Immature natural killer cell (primary cell): ENCODE data around the gene EXOC2. TPM values are rescaled to one million over a fixed set of nuclear protein-coding genes. Genes with fewer than 3 reads are reported as not detected.

Experiments used
- DNase-seq, 3 donors: peaks; one replicate each; pipeline ENCODE4 v3.0.0; 2022; ENCODE audit warnings: mixed read lengths in 1 of 3
- H3K27ac Mint-ChIP-seq, 6 donors: one replicate each; pipeline ENCODE4 v1.8.0; 2020; ENCODE audit warnings: mixed read lengths in 6 of 6, mild to moderate bottlenecking in 5 of 6, inconsistent platforms in 4 of 6, moderate library complexity in 3 of 6
- H3K27me3 Mint-ChIP-seq, 3 donors: one replicate each; pipeline ENCODE4 v1.8.0; 2020 to 2021; ENCODE audit warnings: low read depth in 3 of 3, mild to moderate bottlenecking in 3 of 3, mixed read lengths in 3 of 3, moderate library complexity in 3 of 3, inconsistent platforms in 1 of 3
- H3K36me3 Mint-ChIP-seq, 3 donors: one replicate each; pipeline ENCODE4 v1.8.0; 2020; ENCODE audit warnings: mixed read lengths in 3 of 3, inconsistent platforms in 2 of 3, mild to moderate bottlenecking in 2 of 3
- H3K4me1 Mint-ChIP-seq, 2 donors: one replicate each; pipeline ENCODE4 v1.8.0; 2020; ENCODE audit warnings: inconsistent platforms in 2 of 2, mild to moderate bottlenecking in 2 of 2, mixed read lengths in 2 of 2, moderate library complexity in 1 of 2
- H3K4me3 Mint-ChIP-seq, 5 donors: one replicate each; pipeline ENCODE4 v1.8.0; 2020; ENCODE audit warnings: mild to moderate bottlenecking in 5 of 5, mixed read lengths in 5 of 5, inconsistent platforms in 3 of 5, moderate library complexity in 3 of 5
- H3K9me3 Mint-ChIP-seq, 6 donors: one replicate each; pipeline ENCODE4 v1.8.0; 2020; ENCODE audit warnings: mild to moderate bottlenecking in 6 of 6, mixed read lengths in 6 of 6, inconsistent platforms in 4 of 6, moderate library complexity in 3 of 6
- polyA plus RNA-seq, 3 donors: library from polyadenylated mRNA; unstranded; fragments of 300-500 nt; fragmentation: Illumina TruSeq; gene quantifications; one replicate each; pipeline ENCODE4 v1.2.3, GENCODE V29; 2021

EXOC2 gene
- polyA plus RNA-seq, 3 donors from 2014 or later: 23.8 to 33.8 (median 25.6) TPM

DNA sequence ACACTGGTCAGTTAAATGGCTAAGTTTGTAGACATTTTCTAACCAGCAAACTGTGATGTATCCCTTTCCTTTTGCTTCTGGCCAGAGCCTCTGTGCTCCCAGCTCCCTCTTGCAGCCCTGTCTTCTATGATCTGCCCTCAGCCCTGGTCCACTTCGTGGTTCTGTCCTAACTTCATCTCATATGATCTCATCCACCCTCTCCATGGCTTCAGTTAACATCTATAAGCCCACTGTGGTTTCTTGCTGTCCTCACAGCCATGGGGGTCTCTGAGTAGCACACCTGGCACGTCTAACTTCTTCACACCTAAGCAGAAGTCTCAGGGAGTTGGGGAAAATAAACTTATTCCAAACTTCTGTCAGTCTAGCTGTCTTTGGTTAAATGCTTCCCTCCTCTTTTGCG is 219.6 kb downstream of the EXOC2 start:
- H3K9me3 Mint-ChIP-seq: no peaks in the 10 kb centered on the region
- no peak for DNase-seq
- H3K27me3 Mint-ChIP-seq: peaks cover 2 to 10% (median 5%) of the 10 kb centered on the region in 3 donors
- peaks cover 34 to 35% of the 10 kb centered on the region in 2 donors for H3K4me1 Mint-ChIP-seq
- H3K27ac Mint-ChIP-seq: peak overlapping the region in 5 of 6 donors; percentile 40 to 91 (median 75)
- peak overlapping the region in 1 of 5 donors; percentile 84 for H3K4me3 Mint-ChIP-seq
- H3K36me3 Mint-ChIP-seq: no peaks in the 10 kb centered on the region

- H3K4me3 Mint-ChIP-seq: no peak overlapping the region
- peaks cover 1 to 11% (median 5%) of the 10 kb centered on the region in 3 donors for H3K27me3 Mint-ChIP-seq
- no peak overlapping the region for H3K27ac Mint-ChIP-seq
- H3K4me1 Mint-ChIP-seq: peaks cover 33% of the 10 kb centered on the region in 2 donors
- no peaks in the 10 kb centered on the region for H3K9me3 Mint-ChIP-seq
- no peak for DNase-seq
- H3K36me3 Mint-ChIP-seq: no peaks in the 10 kb centered on the region
Observed at GRCh38 chr6:470901-471448, 222.0 kb downstream of the EXOC2 start.

DNA sequence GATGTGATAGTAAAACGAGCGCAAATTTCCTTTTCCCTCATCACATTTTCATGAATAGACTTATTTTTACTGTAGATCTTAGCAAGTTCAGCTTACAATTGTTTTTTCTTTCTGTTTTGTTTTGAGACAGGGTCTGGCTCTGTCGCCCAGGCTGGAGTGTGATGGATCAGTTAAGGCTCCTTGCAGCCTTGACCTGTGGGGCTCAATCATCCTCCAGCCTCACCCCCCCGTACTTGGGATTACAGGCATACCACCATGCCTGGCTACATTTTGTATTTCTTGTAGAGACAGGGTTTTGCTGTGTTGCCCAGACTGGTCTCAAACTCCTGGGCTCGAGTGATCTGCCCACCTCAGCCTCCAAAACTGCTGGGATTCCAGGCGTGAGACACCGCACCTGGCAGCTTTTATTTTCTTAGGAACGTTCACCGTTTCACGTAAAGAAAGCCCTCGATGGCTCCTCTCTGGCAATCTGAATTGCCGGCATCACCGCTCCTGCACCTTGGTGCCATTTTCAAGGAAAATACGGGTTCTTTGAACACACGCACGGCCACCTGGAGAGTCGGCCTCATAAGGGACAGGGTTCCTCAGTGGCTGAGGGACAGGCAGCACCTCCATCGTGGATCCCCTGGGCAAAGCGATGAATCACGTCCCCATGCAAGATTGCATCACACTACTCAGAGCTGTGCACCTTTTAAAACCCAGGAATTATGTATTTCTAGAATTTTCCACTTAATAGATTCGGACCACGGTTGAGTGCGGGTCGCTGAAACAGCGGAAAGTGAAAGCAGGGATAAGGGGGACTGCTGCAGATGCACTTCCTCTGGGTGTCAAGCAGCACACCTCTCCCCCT is 222.7 kb downstream of the EXOC2 start:
- Mint-ChIP-seq H3K27me3 (peaks cover 0 to 15% (median 5%) of the 10 kb centered on the region in 3 donors), H3K27ac (peak overlapping the region in 2 of 6 donors; percentile 12 to 66), H3K4me1 (peaks cover 26% of the 10 kb centered on the region in 2 donors), H3K36me3 (no peaks in the 10 kb centered on the region), H3K4me3 (no peak overlapping the region), H3K9me3 (no peaks in the 10 kb centered on the region)
- no peak for DNase-seq

GRCh38 chr6:467671-468082 is 225.3 kb downstream of the EXOC2 start:
- H3K9me3 Mint-ChIP-seq: no peaks in the 10 kb centered on the region
- H3K36me3 Mint-ChIP-seq: no peaks in the 10 kb centered on the region
- H3K4me3 Mint-ChIP-seq: no peak overlapping the region
- DNase-seq: no peak
- H3K27me3 Mint-ChIP-seq: peaks cover 0 to 8% (median 4%) of the 10 kb centered on the region in 3 donors
- H3K27ac Mint-ChIP-seq: no peak overlapping the region
- H3K4me1 Mint-ChIP-seq: peaks cover 0 to under 1% of the 10 kb centered on the region in 2 donors

DNA sequence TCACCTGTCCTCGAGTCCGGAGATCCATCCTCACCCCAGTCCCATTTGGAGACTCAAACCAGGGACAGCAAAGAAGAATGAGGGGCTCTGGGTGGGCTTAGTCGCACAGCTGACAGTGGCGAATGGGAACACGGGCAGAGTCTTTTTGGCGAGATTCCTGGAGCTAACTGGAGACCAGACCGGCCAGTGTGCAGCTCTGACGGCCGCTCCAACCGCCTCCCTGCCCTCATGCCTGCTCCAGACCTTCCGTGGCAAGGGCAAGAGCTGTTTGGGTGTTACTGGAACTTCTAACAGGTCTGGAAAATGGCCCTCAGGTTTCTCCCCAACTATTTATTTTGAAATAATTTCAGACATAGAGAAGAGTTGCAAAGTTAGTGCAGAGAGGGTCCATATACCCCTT is 225.8 kb downstream of the EXOC2 start:
- no peak overlapping the region for H3K4me3 Mint-ChIP-seq

DNA sequence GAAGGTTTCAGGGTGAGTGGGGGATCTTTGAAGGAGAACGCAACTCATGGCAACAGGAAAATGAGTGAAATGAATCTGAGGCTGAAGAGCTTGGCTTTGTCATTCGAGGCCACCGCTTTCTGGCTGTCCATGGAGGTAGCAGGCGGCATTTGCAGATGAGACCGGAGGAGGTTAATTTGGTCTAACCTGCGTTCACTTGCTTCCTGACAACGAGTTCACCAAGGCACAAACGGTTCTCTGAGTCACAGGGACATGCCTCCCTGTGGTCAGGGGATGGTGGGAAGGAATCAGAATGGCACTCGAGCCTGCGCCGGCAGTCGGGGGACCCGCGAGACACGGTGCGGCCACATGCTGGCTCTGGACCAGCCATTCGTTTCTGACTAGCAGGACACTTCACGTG is 226.4 kb downstream of the EXOC2 start:
- no peak for DNase-seq
- H3K36me3 Mint-ChIP-seq: no peaks in the 10 kb centered on the region
- no peak overlapping the region for H3K27ac Mint-ChIP-seq
- H3K4me1 Mint-ChIP-seq: no peaks in the 10 kb centered on the region
- no peaks in the 10 kb centered on the region for H3K9me3 Mint-ChIP-seq
- peak overlapping the region in 1 of 5 donors; percentile 9 for H3K4me3 Mint-ChIP-seq
- peaks cover 0 to 8% (median 4%) of the 10 kb centered on the region in 3 donors for H3K27me3 Mint-ChIP-seq

More for the DNA sequence above, 225.8 kb downstream of the EXOC2 start:
- Mint-ChIP-seq H3K9me3 (no peaks in the 10 kb centered on the region), H3K27me3 (peaks cover 0 to 8% (median 4%) of the 10 kb centered on the region in 3 donors), H3K4me1 (no peaks in the 10 kb centered on the region), H3K27ac (no peak overlapping the region), H3K36me3 (no peaks in the 10 kb centered on the region)
- DNase-seq: no peak

DNA sequence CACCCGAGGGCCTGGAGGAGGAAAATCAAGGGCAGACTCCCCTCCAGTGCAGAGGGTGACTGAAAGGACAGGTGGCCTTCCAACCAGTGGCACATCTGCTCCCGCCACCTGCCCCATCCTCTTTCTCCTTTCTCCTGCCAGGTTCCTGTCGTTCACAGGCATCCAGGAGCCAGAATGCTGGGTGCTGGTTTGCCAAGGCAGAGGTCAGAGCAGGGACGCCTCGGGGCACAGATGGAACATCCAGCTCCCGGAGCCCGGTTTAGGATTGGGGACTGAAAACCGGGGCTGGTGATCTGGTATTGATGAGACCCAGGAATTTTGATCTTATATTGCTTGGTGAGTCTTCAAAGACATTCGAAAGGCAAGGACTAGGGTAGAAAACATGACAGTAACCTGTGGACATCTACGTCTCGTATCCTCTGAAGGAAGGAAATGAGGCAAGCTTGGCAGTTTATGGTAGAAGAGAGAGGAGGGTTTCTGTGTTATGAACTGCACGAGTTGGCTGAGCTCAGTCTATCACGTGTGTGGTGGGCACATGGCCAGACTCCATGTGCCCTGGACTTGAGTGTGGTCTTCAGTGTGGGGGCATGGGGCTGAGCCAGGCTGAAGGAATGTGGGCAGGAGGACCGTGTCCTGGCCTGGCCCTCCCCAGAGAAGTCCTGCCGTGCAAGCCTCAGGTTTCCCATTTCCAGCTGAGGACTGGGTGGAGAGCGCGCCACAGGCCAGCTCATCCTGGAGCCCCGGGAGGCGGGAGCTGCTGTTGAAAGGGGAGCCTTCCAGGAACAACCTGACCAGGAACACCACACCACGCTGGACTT is 227.2 kb downstream of the EXOC2 start:
- H3K36me3 Mint-ChIP-seq: no peaks in the 10 kb centered on the region
- peaks cover 0 to 8% (median 4%) of the 10 kb centered on the region in 3 donors for H3K27me3 Mint-ChIP-seq
- H3K4me1 Mint-ChIP-seq: no peaks in the 10 kb centered on the region
- DNase-seq: no peak
- no peaks in the 10 kb centered on the region for H3K9me3 Mint-ChIP-seq
- no peak overlapping the region for H3K4me3 Mint-ChIP-seq
- H3K27ac Mint-ChIP-seq: peak overlapping the region in 1 of 6 donors; percentile 72

DNA sequence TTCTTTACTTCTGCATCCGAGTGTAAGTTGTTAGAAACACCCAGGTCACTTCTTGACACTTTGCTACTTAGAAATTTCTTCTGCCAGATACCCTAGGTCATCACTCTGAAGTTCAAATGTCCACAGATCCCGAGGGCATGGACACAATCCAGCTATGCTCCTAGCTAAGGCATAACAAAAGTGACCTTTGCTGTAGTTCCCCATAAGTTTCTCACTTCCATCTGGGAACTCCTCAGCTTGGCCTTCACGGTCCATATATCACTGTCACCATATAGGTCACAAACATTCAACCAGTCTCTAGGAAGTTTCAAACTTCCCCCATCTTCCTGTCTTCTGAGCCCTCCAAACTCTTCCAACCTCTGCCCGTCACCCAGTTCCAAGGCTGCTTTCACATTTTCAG is 236.1 kb downstream of the EXOC2 start:
- Mint-ChIP-seq H3K27ac (no peak overlapping the region), H3K4me1 (peaks cover 0 to 5% of the 10 kb centered on the region in 2 donors), H3K27me3 (peaks cover 0 to 1% (median 0%) of the 10 kb centered on the region in 3 donors), H3K36me3 (peaks cover 0 to 9% (median 0%) of the 10 kb centered on the region in 3 donors), H3K4me3 (no peak overlapping the region), H3K9me3 (peaks cover 0 to 3% (median under 1%) of the 10 kb centered on the region in 6 donors)
- no peak for DNase-seq

- Mint-ChIP-seq H3K4me3 (no peak overlapping the region), H3K4me1 (peaks cover 0 to 5% of the 10 kb centered on the region in 2 donors), H3K9me3 (peaks cover 0 to 3% (median under 1%) of the 10 kb centered on the region in 6 donors), H3K27ac (no peak overlapping the region), H3K36me3 (peaks cover 0 to 9% (median 0%) of the 10 kb centered on the region in 3 donors), H3K27me3 (peaks cover 0 to 1% (median 0%) of the 10 kb centered on the region in 3 donors)
- DNase-seq: no peak
Observed at GRCh38 chr6:456358-456867, 236.5 kb downstream of the EXOC2 start.

GRCh38 chr6:455835-456234 is 237.1 kb downstream of the EXOC2 start:
- DNase-seq: no peak
- Mint-ChIP-seq H3K4me3 (no peak overlapping the region), H3K27ac (no peak overlapping the region)

GRCh38 chr6:455006-455585 is 237.8 kb downstream of the EXOC2 start:
- H3K27me3 Mint-ChIP-seq: peaks cover 0 to 2% (median 0%) of the 10 kb centered on the region in 3 donors
- H3K27ac Mint-ChIP-seq: no peak overlapping the region
- H3K36me3 Mint-ChIP-seq: peaks cover 0 to 9% (median 0%) of the 10 kb centered on the region in 3 donors
- H3K4me3 Mint-ChIP-seq: no peak overlapping the region
- peaks cover 0 to 3% (median under 1%) of the 10 kb centered on the region in 6 donors for H3K9me3 Mint-ChIP-seq
- DNase-seq: no peak
- peaks cover 0 to 5% of the 10 kb centered on the region in 2 donors for H3K4me1 Mint-ChIP-seq

More at GRCh38 chr6:455835-456234, 237.1 kb downstream of the EXOC2 start:
- H3K36me3 Mint-ChIP-seq: peaks cover 0 to 9% (median 0%) of the 10 kb centered on the region in 3 donors
- peaks cover 0 to 3% (median under 1%) of the 10 kb centered on the region in 6 donors for H3K9me3 Mint-ChIP-seq
- peaks cover 0 to 5% of the 10 kb centered on the region in 2 donors for H3K4me1 Mint-ChIP-seq
- H3K27me3 Mint-ChIP-seq: peaks cover 0 to 2% (median 1%) of the 10 kb centered on the region in 3 donors

DNA sequence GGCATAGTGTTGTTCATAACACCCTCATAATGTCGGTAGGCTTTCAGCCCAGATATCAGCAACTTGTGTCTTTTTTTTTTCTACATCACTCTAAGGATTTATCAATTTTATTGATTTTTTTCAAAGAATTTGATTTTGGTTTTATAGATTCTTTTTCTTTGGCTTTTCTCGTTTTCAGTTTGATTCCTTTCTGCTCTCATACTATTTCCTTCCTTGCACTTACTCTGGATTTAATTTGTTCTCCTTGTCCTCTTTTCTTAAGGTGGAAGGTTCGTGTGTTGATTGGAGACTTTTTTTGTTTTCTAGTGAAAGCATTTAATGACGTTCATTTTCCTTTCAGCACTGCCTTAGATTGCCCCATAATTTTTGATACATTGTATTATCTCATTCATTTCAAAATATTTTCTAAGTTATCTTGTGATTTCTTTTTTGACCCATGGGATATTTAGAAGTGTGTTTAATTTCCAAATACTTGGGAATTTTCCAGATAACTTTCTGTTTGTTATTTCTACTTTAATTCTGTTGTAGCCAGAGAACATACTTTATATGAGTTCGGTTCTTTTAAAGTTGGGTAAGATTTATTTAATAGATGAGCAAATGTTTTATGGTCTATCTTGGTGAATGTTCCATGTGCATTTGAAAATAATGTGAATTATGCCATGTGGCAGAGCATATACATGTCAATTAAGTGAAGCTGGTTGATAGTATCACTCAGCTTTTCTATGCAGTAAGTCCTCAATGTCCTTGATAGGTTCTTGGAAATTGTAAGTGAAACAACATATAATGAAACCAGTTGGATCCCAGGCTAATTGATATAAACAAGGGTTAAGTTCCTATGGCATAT is 238.6 kb downstream of the EXOC2 start:
- H3K36me3 Mint-ChIP-seq: peaks cover 0 to 6% (median 0%) of the 10 kb centered on the region in 3 donors
- H3K27ac Mint-ChIP-seq: no peak overlapping the region

More for the DNA sequence above, 238.6 kb downstream of the EXOC2 start:
- no peak for DNase-seq
- Mint-ChIP-seq H3K4me1 (peaks cover 0 to 5% of the 10 kb centered on the region in 2 donors), H3K9me3 (peaks cover 0 to 3% (median under 1%) of the 10 kb centered on the region in 6 donors), H3K27me3 (peaks cover 0 to 2% (median 0%) of the 10 kb centered on the region in 3 donors), H3K4me3 (no peak overlapping the region)
